GM18519 (cell line): ENCODE results near the gene TLDC2.
"Not testable (repeated sequence)": the region's sequence is repeated elsewhere in the genome, so short reads cannot be mapped to it uniquely, and the experiment has no call there.

ENCODE experiments used
- ATAC-seq: cut with Tn5 transposase; IDR thresholded peaks from one replicate; pipeline ENCODE4 v1.9.1; 2021; ENCODE audit warnings: mild to moderate bottlenecking, moderate library complexity; ENCODE audit not compliant: unreplicated experiment, low FRiP score

Gene TLDC2

DNA sequence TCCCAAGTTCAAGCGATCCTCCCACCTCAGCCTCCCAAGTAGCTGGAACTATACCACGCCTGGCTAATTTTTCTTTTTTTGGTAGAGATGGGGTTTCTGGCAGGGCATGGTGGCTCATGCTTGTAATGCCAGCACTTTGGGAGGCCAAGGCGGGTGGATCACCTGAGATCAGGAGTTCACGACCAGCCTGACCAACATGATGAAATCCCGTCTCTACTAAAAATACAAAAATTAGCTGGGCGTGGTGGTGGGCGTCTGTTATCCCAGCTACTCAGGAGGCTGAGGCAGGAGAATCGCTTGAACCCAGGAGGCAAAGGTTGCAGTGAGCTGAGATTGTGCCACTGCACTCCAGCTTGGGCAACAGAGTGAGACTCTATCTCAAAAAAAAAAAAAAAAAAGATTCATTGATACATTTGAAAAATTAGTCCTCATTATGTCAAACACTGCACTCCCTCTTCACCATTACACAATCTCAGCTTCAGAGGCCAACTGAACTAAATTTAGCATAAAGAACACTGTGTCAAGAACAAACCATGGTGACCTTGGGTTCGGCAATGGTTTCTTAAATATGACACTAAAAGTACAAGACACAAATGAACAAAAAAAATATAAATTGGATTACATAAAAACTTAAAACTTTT, 60.9 kb downstream of the TLDC2 start:
- not testable (repeated sequence) for ATAC-seq

DNA sequence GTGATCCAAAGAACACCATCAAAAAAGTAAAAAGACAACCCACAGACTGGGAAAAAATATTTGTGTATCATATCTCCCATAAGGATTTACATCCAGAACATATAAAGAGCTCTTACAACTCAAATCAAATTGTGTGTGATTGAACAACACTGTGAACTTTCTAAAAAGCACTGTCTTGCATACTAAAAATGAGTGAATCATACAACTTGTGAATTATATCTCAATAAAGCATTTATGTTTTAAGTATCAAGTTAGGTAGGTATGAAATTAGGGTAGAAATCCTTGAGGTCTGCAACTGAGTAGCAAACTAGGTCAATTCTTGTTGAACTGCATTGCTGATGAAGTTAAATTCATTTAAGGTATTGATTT, 61.4 kb downstream of the TLDC2 start:
- no peak for ATAC-seq

DNA sequence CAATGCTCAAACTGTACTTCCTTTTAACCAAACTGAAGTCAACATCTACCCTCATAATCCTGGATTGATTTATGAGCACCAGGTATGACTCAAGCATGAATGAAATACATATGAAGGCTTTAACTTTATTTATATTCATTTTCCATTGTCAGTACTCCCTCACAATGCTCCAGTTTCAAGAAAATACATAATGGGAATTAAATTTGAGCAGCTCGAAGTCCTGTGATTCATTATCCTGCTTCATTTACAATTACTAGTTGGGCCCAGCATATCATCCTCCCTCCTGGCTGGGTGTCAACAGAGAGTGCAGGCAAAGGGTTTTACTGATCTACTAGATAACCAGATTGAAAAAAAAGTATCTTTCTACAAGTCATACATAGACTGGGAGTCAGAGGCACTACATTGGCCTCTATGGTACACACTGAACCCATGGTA, 65.5 kb downstream of the TLDC2 start:
- ATAC-seq, result no peak
